Spleen (tissue), 11 donors: ENCODE data around the gene NHSL1. TPM values are rescaled to one million over a fixed set of nuclear protein-coding genes. Genes with fewer than 3 reads are reported as not detected.
A peak's percentile ranks its signal among the peaks of the same experiment; 100 is the strongest.

Source experiments
- DNase-seq: peaks from one replicate; pipeline ENCODE4 v3.0.0-alpha.2; 2020
- H3K27ac ChIP-seq, 8 donors: fragments of 200-600 bp; sonication (generic) in 7 of 8; 1 replicate in 4 of 8; 2 replicates in 4 of 8; pipeline versions ENCODE4 v1.5.0 to v1.8.0; 2016 to 2021; ENCODE audit warnings: inconsistent platforms in 4 of 8, mild to moderate bottlenecking in 4 of 8, moderate library complexity in 1 of 8
- H3K27me3 ChIP-seq, 7 donors: fragments of 200-600 bp; sonication (generic) in 6 of 7; replicated peaks in 1 of 7; 1 replicate in 4 of 7; 2 replicates in 3 of 7; pipeline versions ENCODE4 v1.5.0 to v1.8.0; 2016 to 2021; ENCODE audit warnings: inconsistent platforms in 3 of 7, mild to moderate bottlenecking in 1 of 7
- H3K36me3 ChIP-seq, 6 donors: fragments of 200-600 bp; sonication (generic) in 5 of 6; 1 replicate in 4 of 6; 2 replicates in 2 of 6; pipeline versions ENCODE4 v1.5.0 to v1.8.0; 2016 to 2021; ENCODE audit warnings: inconsistent platforms in 2 of 6
- H3K4me1 ChIP-seq, 6 donors: fragments of 200-600 bp; sonication (generic) in 5 of 6; 1 replicate in 3 of 6; 2 replicates in 3 of 6; pipeline versions ENCODE4 v1.5.0 to v1.8.0; 2016 to 2021; ENCODE audit warnings: inconsistent platforms in 3 of 6
- H3K4me3 ChIP-seq, 8 donors: fragments of 200-600 bp; sonication (generic) in 7 of 8; 1 replicate in 4 of 8; 2 replicates in 4 of 8; pipeline versions ENCODE4 v1.5.0 to v1.8.0; 2016 to 2021; ENCODE audit warnings: inconsistent platforms in 4 of 8, mild to moderate bottlenecking in 4 of 8, moderate library complexity in 2 of 8
- H3K9me3 ChIP-seq, 8 donors: fragments of 200-600 bp; sonication (generic) in 7 of 8; 1 replicate in 4 of 8; 2 replicates in 4 of 8; pipeline versions ENCODE4 v1.5.0 to v1.8.0; 2016 to 2021; ENCODE audit warnings: inconsistent platforms in 4 of 8
- CTCF ChIP-seq, 11 experiments: fragments of 200-600 bp in 7 of 11; fragments of 450-650 bp in 4 of 11; sonication (generic) in 4 of 11; IDR thresholded peaks in 8 of 11; conservative IDR thresholded peaks in 3 of 11; 1 replicate in 7 of 11; 2 replicates in 4 of 11; pipeline versions ENCODE4 v1.4.0 to v1.8.0; 2016 to 2021; ENCODE audit warnings: antibody characterized with exemption in 11 of 11, inconsistent platforms in 4 of 11, mild to moderate bottlenecking in 1 of 11
- POLR2A ChIP-seq, 3 donors: fragments of 450-650 bp; IDR thresholded peaks; one replicate each; pipeline ENCODE4 v1.5.1; 2017; ENCODE audit warnings: antibody characterized with exemption in 3 of 3, mild to moderate bottlenecking in 1 of 3
- POLR2AphosphoS5 ChIP-seq, 3 donors: sonication (generic); formaldehyde crosslinking; IDR thresholded peaks; one replicate each; pipeline ENCODE4 v1.5.1; 2017; ENCODE audit warnings: antibody characterized with exemption in 3 of 3
- WGBS, 5 donors: extraction: QIAGEN DNeasy Blood & Tissue Kit in 3 of 5; methylation state at CpG; one replicate each; pipeline versions ENCODE4 v1.1.5 to v1.1.7; 2013 to 2018; 5-methylcytosine and 5-hydroxymethylcytosine counted together
- intact Hi-C: fragments of 100-400 bp; cut with DNase I; formaldehyde crosslinking; loops from one replicate; pipeline ENCODE4 v1.15.0; 2023; ENCODE audit warnings: low total_unique reads
- polyA plus RNA-seq, 3 donors: library from polyadenylated mRNA; stranded (reverse); fragments of 200-250 nt; gene quantifications; one replicate each; pipeline ENCODE4 v1.2.1, GENCODE V29; 2013
- total RNA-seq, 7 donors: library from RNA; depleted of rRNA in 3 of 7; stranded (reverse); fragments of >200 nt in 3 of 7; fragmentation: NEBNext Ultra II Directional in 4 of 7; extraction: Animal tissue kit (Norgen Biotek cat#: 25700) in 4 of 7; gene quantifications; one replicate each; pipeline versions ENCODE4 v1.1.0 to v1.2.1, GENCODE V29; 2016 to 2021
- donor health status: healthy with polysubstance abuse.
- donor health status: DM: no; HTN: no; CAD: no; lungs with moderate emphysema.
- donor health status: DM: no; HTN: no; CAD: no.
- donor health status: Bipolar disorder and iron deficiency.
- donor health status: healthy.
- donor health status: DM: no; HTN: no; CAD: no.
- donor health status: DM: yes; HTN: yes; CAD: no.

The NHSL1 gene
- total and polyA plus RNA-seq, 10 donors = 0.39 to 14.0 (median 6.7) TPM

GRCh38 chr6:138528137-138528536 is 28.8 kb upstream of the NHSL1 start:
- Histone ChIP-seq H3K9me3 (no peaks in the 10 kb centered on the region), H3K36me3 (no peaks in the 10 kb centered on the region), H3K27me3 (no peaks in the 10 kb centered on the region), H3K27ac (no peak overlapping the region), H3K4me1 (no peaks in the 10 kb centered on the region), H3K4me3 (no peak overlapping the region)
- WGBS, 5 donors = 40 to 68% (median 62%) methylated on average over 1 of the region's 1 CpG
- TF ChIP-seq POLR2AphosphoS5 (IDR thresholded peaks at IDR 0.05) = no peak
- no peak for TF ChIP-seq CTCF (IDR thresholded peaks at IDR 0.05 in 8 of 11, conservative IDR thresholded peaks at IDR 0.05 in 3 of 11)
- no peak for TF ChIP-seq POLR2A (IDR thresholded peaks at IDR 0.05)
- intact Hi-C loops = no loop called here
- DNase-seq = no peak

GRCh38 chr6:138527411-138528088 is 28.3 kb upstream of the NHSL1 start:
- TF ChIP-seq POLR2AphosphoS5 (IDR thresholded peaks at IDR 0.05) = no peak
- no peak for TF ChIP-seq POLR2A (IDR thresholded peaks at IDR 0.05)
- no peak for TF ChIP-seq CTCF (IDR thresholded peaks at IDR 0.05 in 8 of 11, conservative IDR thresholded peaks at IDR 0.05 in 3 of 11)
- no peak for DNase-seq
- H3K4me1 ChIP-seq = peaks cover 0 to 1% (median 0%) of the 10 kb centered on the region in 6 donors
- H3K27ac ChIP-seq = peak overlapping the region in 1 of 8 donors; percentile 3
- H3K9me3 ChIP-seq = no peaks in the 10 kb centered on the region
- H3K4me3 ChIP-seq = no peak overlapping the region
- intact Hi-C loops = no loop called here
- no peaks in the 10 kb centered on the region for H3K36me3 ChIP-seq
- H3K27me3 ChIP-seq = no peaks in the 10 kb centered on the region
- 68 to 87% (median 82%) methylated on average over 8 of the region's 8 CpGs for WGBS, 5 donors

GRCh38 chr6:138526822-138527235 is 27.5 kb upstream of the NHSL1 start:
- Histone ChIP-seq H3K36me3 (no peaks in the 10 kb centered on the region), H3K27ac (no peak overlapping the region), H3K27me3 (no peaks in the 10 kb centered on the region), H3K4me3 (no peak overlapping the region), H3K9me3 (no peaks in the 10 kb centered on the region), H3K4me1 (peaks cover 0 to 9% (median under 1%) of the 10 kb centered on the region in 6 donors)
- intact Hi-C loops = no loop called here
- TF ChIP-seq CTCF (IDR thresholded peaks at IDR 0.05 in 8 of 11, conservative IDR thresholded peaks at IDR 0.05 in 3 of 11) = no peak
- no peak for TF ChIP-seq POLR2A (IDR thresholded peaks at IDR 0.05)
- TF ChIP-seq POLR2AphosphoS5 (IDR thresholded peaks at IDR 0.05) = no peak
- DNase-seq = no peak
- 76 to 84% (median 79%) methylated on average over 11 of the region's 11 CpGs for WGBS, 5 donors

GRCh38 chr6:138525355-138525754 is 26.1 kb upstream of the NHSL1 start:
- no peak for DNase-seq
- intact Hi-C loops = no loop called here
- Histone ChIP-seq H3K27me3 (no peaks in the 10 kb centered on the region), H3K4me3 (no peak overlapping the region), H3K9me3 (no peaks in the 10 kb centered on the region), H3K27ac (no peak overlapping the region), H3K36me3 (no peaks in the 10 kb centered on the region), H3K4me1 (peaks cover 0 to 19% (median 6%) of the 10 kb centered on the region in 6 donors)
- TF ChIP-seq POLR2AphosphoS5 (IDR thresholded peaks at IDR 0.05) (no peak), CTCF (IDR thresholded peaks at IDR 0.05 in 8 of 11, conservative IDR thresholded peaks at IDR 0.05 in 3 of 11) (no peak), POLR2A (IDR thresholded peaks at IDR 0.05) (no peak)
- WGBS, 5 donors = 83 to 95% (median 87%) methylated on average over 4 of the region's 4 CpGs
